Activated CD4-positive, alpha-beta T cell treated with anti-CD3 and anti-CD28 coated beads, Interleukin-2, amount 50 U/mL, for 1 hour (primary cell): ENCODE measurements around the gene AFF2.
"Not testable (repeated sequence)": the region's sequence is repeated elsewhere in the genome, so short reads cannot be mapped to it uniquely, and the experiment has no call there.

Experiments
- DNase-seq: peaks from one replicate; pipeline ENCODE4 v3.0.0-alpha.2; 2020

Gene AFF2

GRCh38 chrX:148649145-148649795 lies 148.9 kb downstream of the AFF2 start:
- no peak for DNase-seq

DNA sequence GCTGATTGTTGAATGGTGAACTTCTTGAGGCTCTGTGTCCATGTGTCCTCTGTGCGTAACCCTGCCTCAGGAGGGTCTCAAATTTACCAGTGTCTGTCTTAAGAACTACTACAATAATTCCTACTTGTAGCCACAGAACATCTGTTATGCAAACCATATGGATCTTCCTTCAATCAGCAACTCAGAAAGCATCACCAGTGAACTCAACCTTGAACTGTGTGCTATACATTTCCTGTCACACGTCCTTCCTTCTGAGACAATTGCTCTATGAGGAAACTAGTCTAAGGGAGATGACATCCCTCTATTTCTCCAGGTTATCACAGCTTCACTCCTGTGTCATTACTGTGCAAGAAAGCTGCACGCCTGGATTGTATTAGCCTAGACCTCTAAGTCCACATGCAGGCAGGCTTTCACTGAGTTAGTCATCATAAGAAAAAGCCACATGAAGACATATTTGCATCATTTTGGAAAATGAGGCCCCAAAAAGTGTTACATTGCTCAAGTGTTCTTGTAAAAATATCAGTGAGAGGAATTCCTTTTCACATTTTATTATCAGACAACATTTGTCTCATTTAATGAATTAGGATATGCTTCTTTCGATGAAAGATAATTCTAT lies 157.8 kb downstream of the AFF2 start:
- DNase-seq: no peak

DNA sequence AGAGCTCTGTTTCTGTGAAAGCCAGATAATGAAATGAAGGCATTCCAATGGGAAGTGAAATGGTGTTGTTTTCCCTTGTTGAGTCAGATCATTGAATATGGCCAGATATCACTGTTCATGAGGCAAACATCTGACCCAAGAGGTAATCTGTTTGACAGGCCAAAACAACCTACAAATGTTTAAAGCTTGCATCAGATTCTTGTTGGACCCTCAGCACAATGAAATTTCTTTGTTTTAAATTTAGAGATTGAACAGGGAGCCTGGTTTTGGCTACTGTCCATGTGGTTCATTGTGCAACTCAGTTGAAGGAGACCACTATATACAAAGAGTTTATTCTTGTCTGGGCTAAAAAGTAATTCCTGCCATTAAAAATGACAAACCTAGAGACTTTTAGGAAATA lies 159.1 kb downstream of the AFF2 start:
- no peak for DNase-seq

GRCh38 chrX:148661035-148661434 lies 160.6 kb downstream of the AFF2 start:
- DNase-seq: no peak

DNA sequence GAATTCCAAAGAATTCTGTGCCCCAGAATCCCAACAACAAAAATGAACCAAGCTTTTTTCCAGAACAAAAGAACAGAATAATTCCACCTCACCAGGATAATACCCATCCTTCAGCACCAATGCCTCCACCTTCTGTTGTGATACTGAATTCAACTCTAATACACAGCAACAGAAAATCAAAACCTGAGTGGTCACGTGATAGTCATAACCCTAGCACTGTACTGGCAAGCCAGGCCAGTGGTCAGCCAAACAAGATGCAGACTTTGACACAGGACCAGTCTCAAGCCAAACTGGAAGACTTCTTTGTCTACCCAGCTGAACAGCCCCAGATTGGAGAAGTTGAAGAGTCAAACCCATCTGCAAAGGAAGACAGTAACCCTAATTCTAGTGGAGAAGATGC lies 161.6 kb downstream of the AFF2 start:
- DNase-seq: no peak

GRCh38 chrX:148664171-148664570 lies 163.8 kb downstream of the AFF2 start:
- no peak for DNase-seq

GRCh38 chrX:148664995-148665394 lies 164.6 kb downstream of the AFF2 start:
- no peak for DNase-seq

DNA sequence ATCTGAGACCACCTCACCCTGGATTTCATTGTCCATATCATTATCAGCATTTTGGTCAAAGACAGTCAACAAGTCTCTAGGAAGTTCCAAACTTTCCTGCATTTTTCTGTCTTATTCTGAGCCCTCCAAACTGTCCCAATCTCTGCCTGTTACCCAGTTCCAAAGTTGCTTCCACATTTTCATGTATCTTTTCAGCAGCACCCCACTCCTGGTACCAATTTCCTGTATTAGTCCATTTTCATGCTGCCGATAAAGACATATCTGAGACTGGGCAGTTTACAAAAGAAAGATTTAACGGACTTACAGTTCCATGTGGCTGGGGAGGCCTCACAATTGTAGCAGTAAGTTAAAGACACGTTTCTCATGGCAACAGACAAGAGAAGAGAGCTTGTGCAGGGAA lies 168.8 kb downstream of the AFF2 start:
- not testable (repeated sequence) for DNase-seq

DNA sequence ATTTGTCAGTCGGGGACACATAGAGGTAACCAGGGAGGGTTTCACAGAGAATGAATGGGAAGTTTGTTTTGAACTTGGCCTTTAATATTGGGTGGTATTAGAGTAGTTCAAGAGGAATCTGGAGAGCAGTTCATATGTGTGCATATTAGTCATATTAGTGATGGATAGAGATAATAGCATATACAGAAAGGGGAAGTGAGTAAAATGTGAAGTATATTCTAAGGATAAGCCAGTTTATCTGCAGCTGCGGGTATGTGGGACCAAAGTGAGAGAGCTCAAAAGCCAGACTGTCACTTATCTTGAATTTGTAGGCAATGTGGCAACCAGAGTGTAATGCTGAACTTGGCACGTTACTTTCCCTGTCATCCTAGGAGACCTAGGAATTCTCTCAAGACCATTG lies 169.9 kb downstream of the AFF2 start:
- no peak for DNase-seq

DNA sequence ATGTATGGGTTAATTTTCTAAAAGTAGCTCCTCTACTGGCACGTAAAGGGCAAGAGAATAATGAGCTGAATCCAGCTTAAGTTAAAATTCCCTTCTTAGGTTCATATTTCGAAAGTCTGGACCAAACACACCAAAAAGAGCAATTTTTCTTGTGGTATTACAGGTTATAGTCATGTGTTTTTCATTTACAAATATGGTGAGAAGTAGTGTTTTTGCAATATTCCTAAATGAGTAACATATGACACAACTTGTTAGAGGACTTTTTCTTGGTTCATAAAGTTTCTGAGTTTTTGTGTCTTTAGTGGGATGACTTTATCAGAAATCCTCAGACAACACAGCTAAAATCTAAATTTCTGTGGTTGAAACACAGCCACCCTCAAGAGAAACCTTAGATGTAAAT lies 172.1 kb downstream of the AFF2 start:
- no peak for DNase-seq

GRCh38 chrX:148681605-148682004 lies 181.2 kb downstream of the AFF2 start:
- no peak for DNase-seq

DNA sequence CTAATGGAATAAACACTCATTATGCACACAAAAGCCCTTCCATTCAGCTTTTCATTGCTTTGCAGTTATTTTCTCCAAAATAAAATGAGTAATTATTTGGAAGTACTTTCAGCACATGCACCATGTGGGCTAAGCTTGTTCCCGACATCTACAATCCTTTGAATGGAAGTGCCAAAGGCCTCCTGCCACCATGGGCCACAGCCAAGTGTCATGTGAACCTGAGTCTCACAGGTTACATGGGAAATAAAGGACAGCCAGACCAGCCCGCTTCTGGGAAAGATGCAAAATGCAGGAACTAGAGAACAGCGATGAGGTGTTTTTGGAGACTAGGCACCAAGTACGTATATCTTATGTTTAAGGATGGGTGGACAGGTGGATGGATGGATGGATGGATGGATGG lies 181.8 kb downstream of the AFF2 start:
- no peak for DNase-seq

DNA sequence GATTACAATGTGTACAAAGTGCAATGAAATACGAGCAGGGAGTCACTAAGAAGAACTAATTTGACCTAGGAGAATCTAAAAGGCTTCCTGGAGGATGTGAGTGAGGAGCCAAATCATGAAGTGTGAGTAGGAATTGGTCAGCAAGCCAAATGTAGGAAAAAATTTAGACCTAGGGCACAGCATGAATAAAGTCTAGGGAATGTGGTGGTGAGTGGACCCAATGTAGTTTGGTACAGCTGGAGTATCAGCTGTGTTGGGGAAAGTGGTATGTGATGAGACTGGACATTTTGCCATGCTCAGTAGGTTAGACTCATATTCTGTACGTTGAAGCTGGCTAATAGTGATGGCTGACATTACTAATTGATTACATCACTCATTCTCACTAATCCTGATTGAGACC lies 191.0 kb downstream of the AFF2 start:
- DNase-seq: no peak

DNA sequence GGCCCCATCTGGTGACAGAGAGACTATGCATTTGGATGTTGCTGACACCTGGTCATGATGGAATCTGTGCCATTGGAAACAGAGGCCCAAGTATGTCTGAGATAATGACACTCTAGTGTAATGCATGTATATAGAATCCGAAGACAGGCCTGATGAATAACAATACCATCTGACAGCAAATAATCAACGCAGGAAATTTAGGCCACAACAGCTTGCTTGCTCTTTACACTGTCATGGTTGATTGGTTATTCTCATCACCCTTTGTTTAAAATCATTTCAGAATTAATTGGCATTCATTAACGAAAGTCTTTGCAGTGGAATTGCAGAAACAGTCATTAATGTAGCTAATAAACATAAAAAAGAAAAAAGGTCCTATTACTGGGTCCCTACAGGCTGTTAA lies 194.8 kb downstream of the AFF2 start:
- DNase-seq: no peak

- DNase-seq: no peak
Observed at GRCh38 chrX:148698221-148698620, 197.8 kb downstream of the AFF2 start.

- DNase-seq: no peak
Observed at GRCh38 chrX:148700021-148700420, 199.6 kb downstream of the AFF2 start.

GRCh38 chrX:148713981-148714380 lies 213.6 kb downstream of the AFF2 start:
- no peak for DNase-seq

- DNase-seq: no peak
Observed at GRCh38 chrX:148715361-148715760, 214.9 kb downstream of the AFF2 start.

DNA sequence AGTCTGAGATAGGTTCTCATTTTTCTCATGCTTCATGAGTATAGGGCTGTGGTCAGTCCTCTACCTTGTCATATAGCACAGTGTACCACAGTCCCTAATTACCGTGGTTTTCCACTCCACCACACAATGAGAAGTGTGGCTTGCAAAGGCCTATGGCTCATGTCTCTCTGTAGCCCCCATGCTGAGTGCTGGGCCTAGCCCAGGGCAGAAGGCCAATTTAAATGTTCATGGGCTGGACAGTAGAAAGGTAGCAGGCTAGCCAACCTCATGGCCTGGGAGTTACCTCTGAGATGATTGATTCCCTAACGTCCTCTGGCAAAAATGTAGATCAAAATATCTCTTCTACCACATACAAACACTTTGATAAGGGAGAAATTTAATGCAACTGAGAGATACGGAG lies 222.5 kb downstream of the AFF2 start:
- DNase-seq: no peak

DNA sequence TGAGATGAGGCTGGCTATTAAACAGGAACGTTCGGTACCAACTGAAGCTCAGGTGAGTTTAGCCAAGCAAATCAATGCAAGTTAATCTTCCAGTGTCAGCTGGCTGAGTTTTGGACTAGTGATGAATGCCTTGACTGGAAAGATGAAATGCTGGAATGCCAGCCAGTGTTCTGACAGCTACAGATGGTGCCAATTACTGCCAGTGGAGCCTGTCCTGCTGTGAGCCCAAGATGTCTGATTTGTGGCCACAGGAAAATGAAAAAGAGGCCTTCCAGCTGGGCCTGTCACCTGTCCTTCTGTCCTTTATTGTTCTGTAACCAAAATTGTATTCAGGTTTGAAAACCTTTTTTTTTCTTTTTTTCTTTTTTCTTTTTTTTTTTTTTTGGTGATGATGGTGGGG lies 223.1 kb downstream of the AFF2 start:
- no peak for DNase-seq

- DNase-seq: no peak
Observed at GRCh38 chrX:148728901-148729300, 228.5 kb downstream of the AFF2 start.

- DNase-seq: no peak
Observed at GRCh38 chrX:148732743-148733142, 232.3 kb downstream of the AFF2 start.

DNA sequence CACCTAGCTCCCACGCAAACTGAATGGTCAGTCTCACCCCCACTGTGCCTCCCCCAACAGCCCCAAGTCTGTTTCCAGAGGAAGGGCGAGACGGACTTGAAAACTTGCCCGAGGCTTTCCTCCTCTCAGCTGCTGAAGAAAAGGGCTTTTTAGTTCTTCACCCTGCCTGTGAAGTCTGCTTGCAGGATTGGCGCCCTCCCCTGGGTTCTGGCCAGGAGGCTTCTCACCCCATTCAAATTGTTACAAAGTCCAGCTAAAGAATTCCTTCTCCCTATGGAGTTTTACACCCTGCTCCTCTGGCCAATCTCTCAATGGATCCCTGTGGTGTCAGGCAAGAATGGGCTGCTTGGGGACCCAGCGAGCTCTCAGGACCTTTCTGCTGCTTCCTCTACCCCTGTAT lies 241.0 kb downstream of the AFF2 start:
- DNase-seq: no peak

- DNase-seq: no peak
Observed at GRCh38 chrX:148755111-148755510, 254.7 kb downstream of the AFF2 start.

DNA sequence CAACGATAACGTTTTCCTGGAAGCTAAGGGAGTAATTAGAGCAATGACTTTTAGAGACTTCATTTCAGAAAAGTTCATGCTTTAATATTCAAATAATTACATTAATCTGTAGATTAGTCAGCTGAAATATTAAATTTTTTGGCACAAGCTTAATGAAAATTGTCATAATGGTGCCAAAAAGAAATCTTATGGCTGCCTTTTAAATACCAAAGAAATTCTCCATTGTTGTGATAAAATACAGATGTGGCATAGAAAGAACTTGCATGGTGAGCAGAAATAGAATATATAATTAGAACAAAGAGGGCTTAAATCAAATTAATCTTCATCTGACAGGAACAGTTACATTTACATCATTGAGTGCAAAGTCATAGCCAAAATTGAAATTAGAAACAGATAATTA lies 263.5 kb downstream of the AFF2 start:
- no peak for DNase-seq
